Measurements from ENCODE around the gene APOBEC4. TPM values are rescaled to one million over a fixed set of nuclear protein-coding genes. Genes with fewer than 3 reads are reported as not detected.
"Not testable (repeated sequence)": the region's sequence is repeated elsewhere in the genome, so short reads cannot be mapped to it uniquely, and the experiment has no call there.

APOBEC4 gene
- total RNA-seq, 1 donor from 2014 or later: not detected

DNA sequence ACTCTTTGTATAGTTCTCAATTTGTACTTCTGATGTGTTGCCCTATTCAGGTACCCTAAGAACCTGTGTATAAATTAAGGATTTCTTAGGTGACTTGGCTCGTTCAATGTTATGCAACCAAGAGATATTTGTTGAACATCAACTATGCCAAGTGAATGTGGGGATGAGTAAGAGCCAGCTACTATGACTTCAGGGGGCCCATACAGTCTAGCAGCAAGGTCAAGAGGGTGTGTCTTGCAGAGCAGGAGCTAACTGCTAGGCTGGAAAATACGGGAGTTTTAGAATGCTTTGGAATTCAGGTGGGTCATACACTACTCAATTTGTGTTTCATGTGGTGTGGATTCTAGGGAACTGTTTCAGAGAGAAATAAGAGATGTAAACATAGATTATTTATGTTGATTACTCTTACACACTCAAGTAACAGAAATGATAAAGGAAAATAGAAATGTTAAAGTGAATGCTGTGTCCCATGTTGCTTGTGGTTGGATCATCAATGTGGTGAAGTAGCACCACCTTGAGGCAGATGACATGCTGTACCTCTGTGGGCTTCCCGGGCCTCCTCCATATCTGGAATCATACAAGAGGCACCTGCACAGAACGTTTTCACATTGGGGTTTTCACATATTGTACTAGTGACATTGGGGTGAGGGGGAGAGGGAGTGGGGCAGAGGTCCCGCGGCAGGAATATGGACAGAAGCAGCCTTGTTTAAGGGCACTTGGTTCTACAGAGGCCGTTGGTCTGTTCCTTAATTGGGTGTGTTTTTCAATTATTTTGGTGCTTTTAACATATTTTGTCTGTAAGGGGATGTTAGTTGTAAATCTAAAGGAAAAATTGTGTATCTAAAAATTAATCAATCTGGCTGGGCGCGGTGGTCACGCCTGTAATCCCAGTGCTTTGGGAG is 30.0 kb downstream of the APOBEC4 start:
- TF ChIP-seq CTCF (IDR thresholded peaks at IDR 0.05; ENCODE audit: unreplicated experiment): no peak
- peak overlapping the region; percentile 72 for H3K27ac Mint-ChIP-seq (ENCODE audit: unreplicated experiment)
- H3K36me3 Mint-ChIP-seq (ENCODE audit: low read depth, unreplicated experiment): no peaks in the 10 kb centered on the region
- DNase-seq (ENCODE audit: low spot score): peak; percentile 49
- H3K4me3 Mint-ChIP-seq (ENCODE audit: unreplicated experiment): no peak overlapping the region
- no peaks in the 10 kb centered on the region for H3K9me3 Mint-ChIP-seq (ENCODE audit: unreplicated experiment)
- H3K27me3 Mint-ChIP-seq (ENCODE audit: unreplicated experiment): no peaks in the 10 kb centered on the region
- H3K4me1 Mint-ChIP-seq (ENCODE audit: unreplicated experiment): peaks cover 8% of the 10 kb centered on the region

DNA sequence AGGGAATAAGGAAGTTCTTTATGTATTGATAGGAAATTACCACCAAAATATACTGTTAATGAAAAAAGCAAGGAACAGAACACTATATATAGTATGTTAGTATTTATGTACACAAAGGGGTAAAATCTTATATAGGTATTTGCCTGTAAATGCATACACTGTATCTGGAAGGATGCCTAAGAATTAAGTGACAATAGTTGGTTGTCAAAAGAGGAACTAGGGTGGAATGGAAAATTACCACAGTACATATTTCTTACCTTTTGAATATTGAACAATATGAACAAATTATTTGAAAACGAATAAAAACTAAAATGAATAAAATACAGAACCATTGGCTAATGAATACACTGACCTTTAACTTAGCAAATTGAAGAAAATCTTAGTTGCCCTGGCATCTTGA is 31.1 kb downstream of the APOBEC4 start:
- DNase-seq (ENCODE audit: low spot score): no peak
- H3K4me1 Mint-ChIP-seq (ENCODE audit: unreplicated experiment): peaks cover 10% of the 10 kb centered on the region
- peaks cover 1% of the 10 kb centered on the region for H3K27me3 Mint-ChIP-seq (ENCODE audit: unreplicated experiment)
- H3K36me3 Mint-ChIP-seq (ENCODE audit: low read depth, unreplicated experiment): no peaks in the 10 kb centered on the region
- no peaks in the 10 kb centered on the region for H3K9me3 Mint-ChIP-seq (ENCODE audit: unreplicated experiment)
- no peak for TF ChIP-seq CTCF (IDR thresholded peaks at IDR 0.05; ENCODE audit: unreplicated experiment)
- H3K27ac Mint-ChIP-seq (ENCODE audit: unreplicated experiment): no peak overlapping the region
- no peak overlapping the region for H3K4me3 Mint-ChIP-seq (ENCODE audit: unreplicated experiment)

- H3K27ac Mint-ChIP-seq (ENCODE audit: unreplicated experiment): no peak overlapping the region
- no peaks in the 10 kb centered on the region for H3K9me3 Mint-ChIP-seq (ENCODE audit: unreplicated experiment)
- H3K4me3 Mint-ChIP-seq (ENCODE audit: unreplicated experiment): no peak overlapping the region
- H3K27me3 Mint-ChIP-seq (ENCODE audit: unreplicated experiment): peaks cover 2% of the 10 kb centered on the region
- H3K4me1 Mint-ChIP-seq (ENCODE audit: unreplicated experiment): peaks cover 9% of the 10 kb centered on the region
- no peaks in the 10 kb centered on the region for H3K36me3 Mint-ChIP-seq (ENCODE audit: low read depth, unreplicated experiment)
- no peak for DNase-seq (ENCODE audit: low spot score)
- no peak for TF ChIP-seq CTCF (IDR thresholded peaks at IDR 0.05; ENCODE audit: unreplicated experiment)
Measured at GRCh38 chr1:183620311-183620710, 32.8 kb downstream of the APOBEC4 start.

GRCh38 chr1:183619781-183620180 is 33.3 kb downstream of the APOBEC4 start:
- Mint-ChIP-seq H3K36me3 (ENCODE audit: low read depth, unreplicated experiment) (no peaks in the 10 kb centered on the region), H3K27ac (ENCODE audit: unreplicated experiment) (no peak overlapping the region), H3K27me3 (ENCODE audit: unreplicated experiment) (peaks cover 3% of the 10 kb centered on the region), H3K4me1 (ENCODE audit: unreplicated experiment) (peaks cover 9% of the 10 kb centered on the region), H3K9me3 (ENCODE audit: unreplicated experiment) (no peaks in the 10 kb centered on the region), H3K4me3 (ENCODE audit: unreplicated experiment) (no peak overlapping the region)
- TF ChIP-seq CTCF (IDR thresholded peaks at IDR 0.05; ENCODE audit: unreplicated experiment): no peak
- DNase-seq (ENCODE audit: low spot score): no peak

GRCh38 chr1:183618202-183618601 is 34.9 kb downstream of the APOBEC4 start:
- not testable (repeated sequence) for H3K4me1 Mint-ChIP-seq (ENCODE audit: unreplicated experiment); H3K27me3 Mint-ChIP-seq (ENCODE audit: unreplicated experiment); H3K4me3 Mint-ChIP-seq (ENCODE audit: unreplicated experiment); DNase-seq (ENCODE audit: low spot score); H3K36me3 Mint-ChIP-seq (ENCODE audit: low read depth, unreplicated experiment); H3K27ac Mint-ChIP-seq (ENCODE audit: unreplicated experiment); H3K9me3 Mint-ChIP-seq (ENCODE audit: unreplicated experiment)

DNA sequence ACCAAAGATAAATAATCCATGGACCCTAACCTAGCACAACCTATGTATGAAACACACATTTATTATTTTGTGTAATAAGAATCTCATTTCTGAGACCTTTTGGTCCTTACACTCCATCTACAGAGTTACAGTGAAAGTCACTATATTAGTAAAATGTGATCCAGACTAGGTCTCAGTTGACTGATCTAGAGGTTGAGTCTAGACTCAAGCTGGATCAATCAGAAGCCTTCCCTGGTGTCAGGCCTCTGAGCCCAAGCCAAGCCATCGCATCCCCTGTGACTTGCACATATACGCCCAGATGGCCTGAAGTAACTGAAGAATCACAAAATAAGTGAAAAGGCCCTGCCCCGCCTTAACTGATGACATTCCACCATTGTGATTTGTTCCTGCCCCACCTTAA is 40.1 kb downstream of the APOBEC4 start:
- H3K36me3 Mint-ChIP-seq (ENCODE audit: low read depth, unreplicated experiment); DNase-seq (ENCODE audit: low spot score); H3K27ac Mint-ChIP-seq (ENCODE audit: unreplicated experiment); H3K4me1 Mint-ChIP-seq (ENCODE audit: unreplicated experiment); H3K27me3 Mint-ChIP-seq (ENCODE audit: unreplicated experiment); H3K9me3 Mint-ChIP-seq (ENCODE audit: unreplicated experiment); H3K4me3 Mint-ChIP-seq (ENCODE audit: unreplicated experiment): not testable (repeated sequence)

Data from endothelial cell (in vitro differentiated cells).